NB4 (cell line): ENCODE data around the gene OSER1.

ENCODE experiments used
- CTCF ChIP-seq: IDR thresholded peaks from one replicate; pipeline ENCODE4 v1.5.1; 2012; ENCODE audit warnings: low read depth, low read length
- MAX ChIP-seq: IDR thresholded peaks from 2 replicates; pipeline ENCODE4 v1.6.1; 2011; ENCODE audit warnings: low read depth, low read length
- POLR2A ChIP-seq: IDR thresholded peaks from 2 replicates; pipeline ENCODE4 v1.6.1; 2011; ENCODE audit warnings: mild to moderate bottlenecking; ENCODE audit not compliant: insufficient read length; ENCODE audit errors: extremely low read depth

GRCh38 chr20:44199877-44200276, 10.7 kb downstream of the OSER1 start:
- TF ChIP-seq CTCF = no peak
- no peak for TF ChIP-seq POLR2A
- TF ChIP-seq MAX = no peak
